HepG2 (cell line): Measurements from ENCODE around the gene TMEM14A. TPM values are rescaled to one million over a fixed set of nuclear protein-coding genes. Genes with fewer than 3 reads are reported as not detected.

Experiments used
- ARID4A ChIP-seq: sonication (generic); formaldehyde crosslinking; IDR thresholded peaks from 2 replicates; pipeline ENCODE4 v1.5.0; 2020; ENCODE audit warnings: mild to moderate bottlenecking, missing genetic modification reagents, borderline replicate concordance
- CCDC6 ChIP-seq: sonication (generic); formaldehyde crosslinking; IDR thresholded peaks from 2 replicates; pipeline ENCODE4 v1.8.1; 2022; ENCODE audit warnings: mild to moderate bottlenecking, missing genetic modification reagents, moderate library complexity
- CENPBD1 ChIP-seq: sonication (generic); formaldehyde crosslinking; IDR thresholded peaks from 2 replicates; pipeline ENCODE4 v1.8.0; 2022; ENCODE audit warnings: missing genetic modification reagents, low read depth, mild to moderate bottlenecking, borderline replicate concordance
- DR1 ChIP-seq: sonication (generic); formaldehyde crosslinking; IDR thresholded peaks from 2 replicates; pipeline ENCODE4 v1.8.0; 2021; ENCODE audit warnings: mild to moderate bottlenecking, missing genetic modification reagents, inconsistent platforms
- FLYWCH1 ChIP-seq: sonication (generic); formaldehyde crosslinking; IDR thresholded peaks from 2 replicates; pipeline ENCODE4 v1.8.1; 2023; ENCODE audit warnings: mild to moderate bottlenecking, missing genetic modification reagents
- GATAD2A ChIP-seq: IDR thresholded peaks from 2 replicates; pipeline ENCODE4 v1.6.1; 2016
- HDAC1 ChIP-seq: sonication (generic); formaldehyde crosslinking; IDR thresholded peaks from 2 replicates; pipeline ENCODE4 v1.5.1; 2020; ENCODE audit warnings: mild to moderate bottlenecking, missing genetic modification reagents
- HOXA9 ChIP-seq: sonication (generic); formaldehyde crosslinking; IDR thresholded peaks from 2 replicates; pipeline ENCODE4 v1.8.1; 2022; ENCODE audit warnings: missing genetic modification reagents, mild to moderate bottlenecking, moderate library complexity, borderline replicate concordance
- NFIB ChIP-seq: sonication (generic); formaldehyde crosslinking; IDR thresholded peaks from 2 replicates; pipeline ENCODE4 v1.9.0; 2021; ENCODE audit warnings: missing genetic modification reagents, mild to moderate bottlenecking, borderline replicate concordance
- NR1H2 ChIP-seq: sonication (generic); formaldehyde crosslinking; IDR thresholded peaks from 2 replicates; pipeline ENCODE4 v1.8.1; 2022; ENCODE audit warnings: low read depth, missing genetic modification reagents, borderline replicate concordance
- POGZ ChIP-seq: sonication (generic); formaldehyde crosslinking; IDR thresholded peaks from 2 replicates; pipeline ENCODE4 v1.4.0; 2020; ENCODE audit warnings: mild to moderate bottlenecking, missing genetic modification reagents
- SOX6 ChIP-seq, 2 experiments: fragments of 450-650 bp in 1 of 2; sonication (generic) in 1 of 2; formaldehyde crosslinking in 1 of 2; IDR thresholded peaks; 2 replicates each; pipeline versions ENCODE4 v1.4.0 to v1.6.1; 2017 to 2020; ENCODE audit warnings: antibody characterized with exemption in 1 of 2, mild to moderate bottlenecking in 1 of 2, missing genetic modification reagents in 1 of 2
- ZBTB14 ChIP-seq: sonication (generic); formaldehyde crosslinking; IDR thresholded peaks from 2 replicates; pipeline ENCODE4 v1.4.0; 2020; ENCODE audit warnings: missing genetic modification reagents
- ZNF44 ChIP-seq: sonication (generic); formaldehyde crosslinking; IDR thresholded peaks from 2 replicates; pipeline ENCODE4 v1.5.1; 2020; ENCODE audit warnings: mild to moderate bottlenecking, missing genetic modification reagents
- ZNF678 ChIP-seq: sonication (generic); formaldehyde crosslinking; IDR thresholded peaks from 2 replicates; pipeline ENCODE4 v1.4.0; 2020; ENCODE audit warnings: mild to moderate bottlenecking, missing genetic modification reagents
- ZNF687 ChIP-seq: sonication (generic); formaldehyde crosslinking; IDR thresholded peaks from 2 replicates; pipeline ENCODE4 v1.5.1; 2020; ENCODE audit warnings: mild to moderate bottlenecking, missing genetic modification reagents, moderate library complexity
- ZSCAN29 ChIP-seq: sonication (generic); formaldehyde crosslinking; conservative IDR thresholded peaks from 2 replicates; pipeline ENCODE4 v1.4.0; 2020; ENCODE audit warnings: mild to moderate bottlenecking, missing genetic modification reagents
- ZSCAN30 ChIP-seq: sonication (generic); formaldehyde crosslinking; IDR thresholded peaks from 2 replicates; pipeline ENCODE4 v1.5.0; 2020; ENCODE audit warnings: mild to moderate bottlenecking, missing genetic modification reagents
- polyA plus RNA-seq, 8 experiments: library from polyadenylated mRNA; depleted of rRNA in 3 of 8; stranded (reverse) in 7 of 8; unstranded in 1 of 8; fragments of >200 nt; fragmentation: Illumina TruSeq in 4 of 8; extraction: Trizol in 4 of 8; gene quantifications; 2 replicates each; pipeline versions ENCODE4 v1.2.1 to v1.2.3, GENCODE V29; 2011 to 2016; ENCODE audit warnings: low read depth in 4 of 8, missing spikeins in 1 of 8, mixed read lengths in 1 of 8; ENCODE audit not compliant: insufficient read depth in 1 of 8
- total RNA-seq, 5 experiments: library from RNA; depleted of rRNA; stranded (reverse); fragments of >200 nt; fragmentation: Illumina TruSeq; extraction: Trizol; gene quantifications; 2 replicates each; pipeline ENCODE4 v1.2.3, GENCODE V29; 2016; ENCODE audit warnings: low read depth in 1 of 5
- TF ChIP-seq, protein P1 (sequence below): sonication (generic); formaldehyde crosslinking; IDR thresholded peaks from 2 replicates; pipeline ENCODE4 v1.8.1; 2023; ENCODE audit warnings: mild to moderate bottlenecking, missing genetic modification reagents, borderline replicate concordance
- TF ChIP-seq, protein P2 (sequence below): sonication (generic); formaldehyde crosslinking; IDR thresholded peaks from 2 replicates; pipeline ENCODE4 v1.4.0; 2020; ENCODE audit warnings: mild to moderate bottlenecking, missing genetic modification reagents

Gene TMEM14A
- total and polyA plus RNA-seq, 2 of the 13 experiments (the other 11 are each of a cell fraction or from before 2014, with no cell fraction given): 24.6 to 73.7 TPM

DNA sequence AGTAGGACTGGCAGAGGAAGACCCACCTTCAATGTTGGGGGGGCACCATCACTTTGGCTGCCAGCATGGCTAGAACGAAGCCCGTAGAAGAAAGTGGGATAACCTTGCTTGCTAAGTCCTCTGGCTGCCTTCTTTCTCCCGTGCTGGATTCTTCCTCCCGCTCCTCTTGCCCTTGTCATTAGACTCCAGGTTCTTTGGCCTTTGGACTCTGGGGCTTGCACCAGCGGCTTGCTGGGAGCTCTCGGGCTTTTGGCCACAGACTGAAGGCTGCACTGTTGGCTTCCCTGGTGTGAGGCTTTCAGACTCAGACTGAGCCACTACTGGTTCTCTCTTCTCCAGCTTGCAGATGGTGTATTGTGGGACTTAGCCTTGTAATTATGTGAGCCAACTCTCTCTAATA is 64.2 kb downstream of the TMEM14A start (continued):
- TF ChIP-seq HDAC1 (CRISPR knock-in tag): no peak
- no peak for TF ChIP-seq SOX6 (IDR thresholded peaks at IDR 0.05)
- 0 out of 2 replicates have a peak, but pooled peaks have one; percentile 30 for TF ChIP-seq SOX6 (CRISPR knock-in tag; IDR thresholded peaks at IDR 0.05)
- peak; percentile 39; the same call in 1 of the 2 replicates for TF ChIP-seq GATAD2A (CRISPR knock-in tag)
- no peak for TF ChIP-seq DR1 (CRISPR knock-in tag)
- no peak for TF ChIP-seq NR1H2 (CRISPR knock-in tag)
- TF ChIP-seq, protein P1, sequence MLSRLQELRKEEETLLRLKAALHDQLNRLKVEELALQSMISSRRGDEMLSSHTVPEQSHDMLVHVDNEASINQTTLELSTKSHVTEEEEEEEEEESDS (CRISPR knock-in tag): no peak
- no peak for TF ChIP-seq ZSCAN30 (CRISPR knock-in tag)
- TF ChIP-seq ZSCAN29 (CRISPR knock-in tag): no peak
- no peak for TF ChIP-seq HOXA9 (CRISPR knock-in tag)
- TF ChIP-seq, protein P2, sequence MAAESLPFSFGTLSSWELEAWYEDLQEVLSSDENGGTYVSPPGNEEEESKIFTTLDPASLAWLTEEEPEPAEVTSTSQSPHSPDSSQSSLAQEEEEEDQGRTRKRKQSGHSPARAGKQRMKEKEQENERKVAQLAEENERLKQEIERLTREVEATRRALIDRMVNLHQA (CRISPR knock-in tag): no peak
- TF ChIP-seq POGZ (CRISPR knock-in tag): peak; percentile 77
- no peak for TF ChIP-seq FLYWCH1 (CRISPR knock-in tag)
- TF ChIP-seq NFIB (CRISPR knock-in tag): 0 out of 2 replicates have a peak, but pooled peaks have one; percentile 77
- TF ChIP-seq ZNF678: no peak
- TF ChIP-seq CENPBD1 (CRISPR knock-in tag): no peak
- peak; percentile 37 for TF ChIP-seq ZNF687 (CRISPR knock-in tag)
- TF ChIP-seq ZNF44 (CRISPR knock-in tag): 0 out of 2 replicates have a peak, but pooled peaks have one; percentile 68
- no peak for TF ChIP-seq ZBTB14 (CRISPR knock-in tag)
- TF ChIP-seq ARID4A (CRISPR knock-in tag): peak; percentile 42; the same call in 1 of the 2 replicates
- 0 out of 2 replicates have a peak, but pooled peaks have one; percentile 31 for TF ChIP-seq CCDC6
